GM18498 (cell line): ENCODE data around the gene CDC42EP5.
"Not testable (repeated sequence)": the region's sequence is repeated elsewhere in the genome, so short reads cannot be mapped to it uniquely, and the experiment has no call there.

Experiments used
- ATAC-seq: cut with Tn5 transposase; IDR thresholded peaks from one replicate; pipeline ENCODE4 v1.9.1; 2021; ENCODE audit warnings: mild to moderate bottlenecking, moderate library complexity; ENCODE audit not compliant: unreplicated experiment

CDC42EP5 gene

GRCh38 chr19:54489766-54490165 is 16.7 kb upstream of the CDC42EP5 start:
- ATAC-seq: no peak

GRCh38 chr19:54489341-54489740 is 16.2 kb upstream of the CDC42EP5 start:
- no peak for ATAC-seq

- no peak for ATAC-seq
These were observed 12.8 kb upstream of the CDC42EP5 start for GRCh38 chr19:54485851-54486250.

- ATAC-seq: no peak
These were observed 11.4 kb upstream of the CDC42EP5 start for GRCh38 chr19:54484451-54484850.

GRCh38 chr19:54482889-54483288 is 9.8 kb upstream of the CDC42EP5 start:
- ATAC-seq: no peak

GRCh38 chr19:54481326-54481930 is 8.3 kb upstream of the CDC42EP5 start:
- no peak for ATAC-seq

GRCh38 chr19:54480051-54480450 is 7.0 kb upstream of the CDC42EP5 start:
- ATAC-seq: no peak

GRCh38 chr19:54478677-54479266 is 5.7 kb upstream of the CDC42EP5 start:
- no peak for ATAC-seq

GRCh38 chr19:54477650-54478049 is 4.6 kb upstream of the CDC42EP5 start:
- ATAC-seq: no peak

GRCh38 chr19:54475706-54476105 is 2.6 kb upstream of the CDC42EP5 start:
- ATAC-seq: no peak

- no peak for ATAC-seq
These were observed 836 bp upstream of the CDC42EP5 start for GRCh38 chr19:54473892-54474372.

- no peak for ATAC-seq
These were observed 1.9 kb downstream of the CDC42EP5 start for GRCh38 chr19:54470991-54471782.

GRCh38 chr19:54470276-54470887 is 2.7 kb downstream of the CDC42EP5 start:
- ATAC-seq: no peak

GRCh38 chr19:54469496-54469934 is 3.6 kb downstream of the CDC42EP5 start:
- no peak for ATAC-seq

GRCh38 chr19:54466110-54466480 is 7.0 kb downstream of the CDC42EP5 start:
- not testable (repeated sequence) for ATAC-seq

GRCh38 chr19:54465426-54466109 is 7.5 kb downstream of the CDC42EP5 start:
- ATAC-seq: no peak

- ATAC-seq: peak; percentile 51
These were observed 8.3 kb downstream of the CDC42EP5 start for GRCh38 chr19:54464630-54465425.

- ATAC-seq: peak; percentile 40
These were observed 9.0 kb downstream of the CDC42EP5 start for GRCh38 chr19:54464044-54464629.

- peak; percentile 60 for ATAC-seq
These were observed 9.5 kb downstream of the CDC42EP5 start, which contains the start of gene LENG9 for GRCh38 chr19:54463531-54464043. TSS of gene LENG9 (minus strand) at chr19:54463778. CDS start at chr19:54463526, 252 bp downstream.
